Esophagus muscularis mucosa (tissue), 4 donors: Measurements from ENCODE around the gene STAP2. TPM values are rescaled to one million over a fixed set of nuclear protein-coding genes. Genes with fewer than 3 reads are reported as not detected.
A peak's percentile ranks its signal among the peaks of the same experiment; 100 is the strongest.

Experiments
- DNase-seq: peaks from one replicate; pipeline ENCODE4 v3.0.0-alpha.2; 2017; ENCODE audit errors: extremely low spot score
- H3K27ac ChIP-seq, 4 donors: fragments of 200-600 bp; sonication (generic); replicated peaks in 1 of 4; 1 replicate in 3 of 4; 2 replicates in 1 of 4; pipeline ENCODE4 v1.5.1; 2016 to 2019; ENCODE audit warnings: mild to moderate bottlenecking in 1 of 4
- H3K27me3 ChIP-seq, 4 donors: fragments of 200-600 bp; sonication (generic); one replicate each; pipeline versions ENCODE4 v1.5.1 to v1.6.0; 2016 to 2019
- H3K36me3 ChIP-seq, 4 donors: fragments of 200-600 bp; sonication (generic); one replicate each; pipeline ENCODE4 v1.5.1; 2016 to 2019
- H3K4me1 ChIP-seq, 4 donors: fragments of 200-600 bp; sonication (generic); one replicate each; pipeline ENCODE4 v1.5.1; 2016 to 2019
- H3K4me3 ChIP-seq, 4 donors: fragments of 200-600 bp; sonication (generic); 1 replicate in 2 of 4; 2 replicates in 2 of 4; pipeline ENCODE4 v1.5.1; 2016 to 2019; ENCODE audit warnings: mild to moderate bottlenecking in 4 of 4, moderate library complexity in 1 of 4
- H3K9me3 ChIP-seq, 4 donors: fragments of 200-600 bp; sonication (generic); 1 replicate in 3 of 4; 2 replicates in 1 of 4; pipeline ENCODE4 v1.5.1; 2016 to 2019
- CTCF ChIP-seq, 3 experiments: fragments of 200-600 bp in 2 of 3; fragments of 450-650 bp in 1 of 3; sonication (generic) in 2 of 3; IDR thresholded peaks; one replicate each; pipeline ENCODE4 v1.5.1; 2017 to 2019; ENCODE audit warnings: antibody characterized with exemption in 3 of 3, mild to moderate bottlenecking in 2 of 3, moderate library complexity in 1 of 3
- EP300 ChIP-seq: sonication (generic); formaldehyde crosslinking; IDR thresholded peaks from one replicate; pipeline ENCODE4 v1.6.1; 2017; ENCODE audit warnings: antibody characterized with exemption
- POLR2A ChIP-seq: fragments of 450-650 bp; IDR thresholded peaks from one replicate; pipeline ENCODE4 v1.6.1; 2017; ENCODE audit warnings: antibody characterized with exemption, moderate library complexity, mild to moderate bottlenecking, low read depth
- POLR2AphosphoS5 ChIP-seq, 2 donors: sonication (generic); formaldehyde crosslinking; IDR thresholded peaks; one replicate each; pipeline ENCODE4 v1.6.1; 2017; ENCODE audit warnings: antibody characterized with exemption in 2 of 2
- WGBS: methylation state at CpG from one replicate; pipeline ENCODE4 v1.1.5; 2018; 5-methylcytosine and 5-hydroxymethylcytosine counted together
- intact Hi-C: fragments of 100-400 bp; cut with DNase I; formaldehyde crosslinking; loops from one replicate; pipeline ENCODE4 v1.15.1; 2023
- total RNA-seq, 4 donors: library from RNA; depleted of rRNA; stranded (reverse); fragments of >200 nt; gene quantifications; one replicate each; pipeline versions ENCODE4 v1.1.0 to v1.2.1, GENCODE V29; 2016

Gene STAP2
- total RNA-seq, 4 donors from 2014 or later, result 0.52 to 3.3 (median 1.7) TPM; not detected in 1

DNA sequence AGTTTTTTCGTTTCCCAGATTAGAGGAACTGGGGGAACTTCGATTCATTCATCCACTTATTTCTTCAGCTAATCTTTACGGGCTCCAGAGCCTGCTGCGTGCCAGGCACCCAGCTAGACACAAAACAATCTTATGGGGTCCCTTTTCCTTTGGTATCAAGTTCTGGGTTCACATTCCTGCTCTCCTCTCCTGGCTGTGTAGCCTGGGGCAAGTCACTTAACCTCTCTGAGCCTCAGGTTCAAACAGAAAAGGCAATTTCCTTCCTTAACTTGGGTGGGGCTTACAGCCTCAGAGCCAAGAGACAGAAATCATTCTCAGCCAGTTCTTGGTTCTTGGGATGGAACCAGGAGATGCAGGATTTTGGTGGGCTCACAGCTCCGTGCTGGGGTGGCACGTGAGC, 53.7 kb downstream of the STAP2 start:
- Histone ChIP-seq H3K27ac (no peak overlapping the region), H3K4me1 (peaks cover under 1 to 3% (median 2%) of the 10 kb centered on the region in 4 donors), H3K4me3 (no peak overlapping the region), H3K36me3 (no peaks in the 10 kb centered on the region), H3K27me3 (peaks cover 1 to 86% (median 17%) of the 10 kb centered on the region in 4 donors), H3K9me3 (no peaks in the 10 kb centered on the region)
- intact Hi-C loops, result no loop called here
- DNase-seq, result no peak
- 65% methylated on average over 6 of the region's 6 CpGs for WGBS
- no peak for TF ChIP-seq POLR2A
- TF ChIP-seq CTCF (IDR thresholded peaks at IDR 0.05), result no peak
- TF ChIP-seq POLR2AphosphoS5 (IDR thresholded peaks at IDR 0.05), result no peak
- no peak for TF ChIP-seq EP300

DNA sequence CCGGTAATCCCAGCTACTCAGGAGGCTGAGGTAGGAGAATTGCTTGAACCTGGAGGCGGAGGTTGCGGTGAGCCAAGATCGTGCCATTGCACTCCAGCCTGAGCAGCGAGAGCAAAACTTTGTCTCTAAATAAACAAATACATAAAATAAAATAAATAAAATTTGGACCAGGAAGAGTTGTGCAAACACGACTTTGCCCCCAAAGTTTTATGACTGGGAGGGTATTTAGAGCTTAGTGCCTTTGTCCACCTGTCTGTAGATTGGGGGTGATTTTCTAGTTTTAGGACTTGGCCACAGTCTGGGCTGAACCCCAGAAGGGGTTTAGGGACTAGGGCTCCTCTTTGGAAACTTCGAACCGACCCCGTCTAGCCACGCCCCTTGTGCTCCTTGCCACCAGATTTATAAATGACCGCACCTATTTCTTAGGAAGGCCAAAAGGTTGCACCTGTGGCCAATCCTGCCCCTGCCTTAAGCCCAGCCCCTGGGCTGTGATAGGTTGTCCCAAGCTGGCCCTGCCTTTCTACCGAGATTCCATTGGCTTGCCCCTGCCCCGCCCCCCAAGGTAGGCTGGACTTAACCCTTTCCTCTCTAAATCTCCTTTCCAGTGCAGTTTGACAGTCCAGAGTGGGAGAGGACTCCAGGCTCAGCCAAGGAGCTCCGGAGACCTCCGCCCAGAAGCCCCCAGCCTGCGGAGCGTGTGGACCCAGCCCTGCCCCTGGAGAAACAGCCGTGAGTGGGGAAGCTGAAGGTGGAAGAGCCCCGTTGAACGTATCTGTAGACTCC, 54.3 kb downstream of the STAP2 start:
- H3K27me3 ChIP-seq, result peaks cover 4 to 90% (median 23%) of the 10 kb centered on the region in 4 donors
- no peak overlapping the region for H3K27ac ChIP-seq
- no peak for DNase-seq
- H3K9me3 ChIP-seq, result no peaks in the 10 kb centered on the region
- H3K4me3 ChIP-seq, result no peak overlapping the region
- H3K36me3 ChIP-seq, result no peaks in the 10 kb centered on the region
- intact Hi-C loops, result no loop called here
- no peak for TF ChIP-seq CTCF (IDR thresholded peaks at IDR 0.05)
- TF ChIP-seq POLR2AphosphoS5 (IDR thresholded peaks at IDR 0.05), result no peak
- TF ChIP-seq POLR2A, result no peak
- TF ChIP-seq EP300, result no peak
- 36% methylated on average over 19 of the region's 20 CpGs for WGBS
- H3K4me1 ChIP-seq, result peaks cover 6 to 9% (median 8%) of the 10 kb centered on the region in 4 donors

- no peaks in the 10 kb centered on the region for H3K9me3 ChIP-seq
- no peak for DNase-seq
- peak overlapping the region; percentile 27 to 38 (median 34) for H3K4me3 ChIP-seq
- no peaks in the 10 kb centered on the region for H3K36me3 ChIP-seq
- no peak overlapping the region for H3K27ac ChIP-seq
- TF ChIP-seq CTCF (IDR thresholded peaks at IDR 0.05) (no peak), POLR2AphosphoS5 (IDR thresholded peaks at IDR 0.05) (no peak), POLR2A (no peak), EP300 (no peak)
- H3K4me1 ChIP-seq, result peaks cover 13 to 19% (median 15%) of the 10 kb centered on the region in 4 donors
- intact Hi-C loops, result no loop called here
- 6% methylated on average over 36 of the region's 71 CpGs for WGBS
- H3K27me3 ChIP-seq, result peaks cover 4 to 78% (median 31%) of the 10 kb centered on the region in 4 donors
Observed at GRCh38 chr19:4279530-4280422, 58.9 kb downstream of the STAP2 start.

DNA sequence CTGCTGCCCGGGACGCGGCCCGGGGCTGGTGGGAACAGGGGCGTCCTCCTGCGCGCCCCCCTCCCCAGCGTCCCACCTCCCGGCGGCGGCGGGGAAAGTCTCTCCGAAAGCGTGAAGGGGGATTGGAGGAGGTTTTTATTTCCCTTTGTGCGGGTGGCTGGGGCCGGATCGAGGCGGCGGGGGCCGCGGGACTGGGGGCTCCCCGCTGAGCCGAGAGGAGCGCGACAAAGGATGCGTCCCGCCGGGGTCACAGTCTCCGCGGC, 59.4 kb downstream of the STAP2 start:
- intact Hi-C loops, result no loop called here
- Histone ChIP-seq H3K9me3 (no peaks in the 10 kb centered on the region), H3K27me3 (peaks cover 4 to 73% (median 29%) of the 10 kb centered on the region in 4 donors), H3K27ac (no peak overlapping the region), H3K36me3 (no peaks in the 10 kb centered on the region), H3K4me3 (peak overlapping the region; percentile 27 to 38 (median 34)), H3K4me1 (peaks cover 13 to 19% (median 15%) of the 10 kb centered on the region in 4 donors)
- DNase-seq, result no peak
- TF ChIP-seq POLR2AphosphoS5 (IDR thresholded peaks at IDR 0.05), result no peak
- 0% methylated on average over 10 of the region's 30 CpGs for WGBS
